Fibroblast of lung (primary cell): Measurements from ENCODE around the gene MRPS31.

Source experiments
- CTCF ChIP-seq, 2 donors: IDR thresholded peaks in 1 of 2; conservative IDR thresholded peaks in 1 of 2; 1 replicate in 1 of 2; 2 replicates in 1 of 2; pipeline ENCODE4 v1.5.1; 2011 to 2012; ENCODE audit warnings: low read length in 2 of 2, control low read depth in 1 of 2, inconsistent platforms in 1 of 2, low read depth in 1 of 2, mild to moderate bottlenecking in 1 of 2
- EZH2 ChIP-seq: IDR thresholded peaks from 2 replicates; pipeline ENCODE4 v1.5.1; 2012; ENCODE audit warnings: low read length, control low read depth, mild to moderate bottlenecking; ENCODE audit errors: missing control alignments

GRCh38 chr13:40762849-40763248, 8.1 kb downstream of the MRPS31 start:
- TF ChIP-seq CTCF (conservative IDR thresholded peaks at IDR 0.05 in 1 of 2, IDR thresholded peaks at IDR 0.05 in 1 of 2; ENCODE audit: low read depth in 1 of 2, low read length in 2 of 2): no peak
- TF ChIP-seq EZH2: no peak
